Left ventricle myocardium inferior (tissue), 1 donor: Measurements from ENCODE around the gene CCDC190. TPM values are rescaled to one million over a fixed set of nuclear protein-coding genes. Genes with fewer than 3 reads are reported as not detected.

ENCODE experiments used
- DNase-seq: peaks from one replicate; pipeline ENCODE4 v3.0.0-alpha.2; 2020
- H3K27ac ChIP-seq: fragments of 200-600 bp; replicated peaks from 2 replicates; pipeline ENCODE4 v1.8.0; 2021
- H3K27me3 ChIP-seq: fragments of 200-600 bp; 2 replicates; pipeline ENCODE4 v1.8.0; 2021; ENCODE audit warnings: low read depth
- H3K36me3 ChIP-seq: fragments of 200-600 bp; 2 replicates; pipeline ENCODE4 v1.8.0; 2021
- H3K4me1 ChIP-seq: fragments of 200-600 bp; 2 replicates; pipeline ENCODE4 v1.8.0; 2021
- H3K4me3 ChIP-seq: fragments of 200-600 bp; 2 replicates; pipeline ENCODE4 v1.8.0; 2021; ENCODE audit warnings: mild to moderate bottlenecking, moderate library complexity
- H3K9me3 ChIP-seq: fragments of 200-600 bp; replicated peaks from 2 replicates; pipeline ENCODE4 v1.8.0; 2021
- intact Hi-C: fragments of 100-400 bp; cut with micrococcal nuclease; formaldehyde crosslinking; loops from one replicate; pipeline ENCODE4 v1.11.0; 2022
- total RNA-seq: library from RNA; stranded (reverse); fragmentation: NEBNext Ultra II Directional; extraction: Animal tissue kit (Norgen Biotek cat#: 25700); gene quantifications from one replicate; pipeline ENCODE4 v1.2.1, GENCODE V29; 2021
- TF ChIP-seq, protein P1 (sequence below): fragments of 200-600 bp; IDR thresholded peaks from 2 replicates; pipeline ENCODE4 v1.8.0; 2021; ENCODE audit warnings: antibody characterized with exemption, mild to moderate bottlenecking, borderline replicate concordance
- donor health status: DM: no; HTN: yes; CAD: no; lungs with severe emphysema.

The CCDC190 gene
- total RNA-seq, 1 donor from 2014 or later, result 0.80 TPM

DNA sequence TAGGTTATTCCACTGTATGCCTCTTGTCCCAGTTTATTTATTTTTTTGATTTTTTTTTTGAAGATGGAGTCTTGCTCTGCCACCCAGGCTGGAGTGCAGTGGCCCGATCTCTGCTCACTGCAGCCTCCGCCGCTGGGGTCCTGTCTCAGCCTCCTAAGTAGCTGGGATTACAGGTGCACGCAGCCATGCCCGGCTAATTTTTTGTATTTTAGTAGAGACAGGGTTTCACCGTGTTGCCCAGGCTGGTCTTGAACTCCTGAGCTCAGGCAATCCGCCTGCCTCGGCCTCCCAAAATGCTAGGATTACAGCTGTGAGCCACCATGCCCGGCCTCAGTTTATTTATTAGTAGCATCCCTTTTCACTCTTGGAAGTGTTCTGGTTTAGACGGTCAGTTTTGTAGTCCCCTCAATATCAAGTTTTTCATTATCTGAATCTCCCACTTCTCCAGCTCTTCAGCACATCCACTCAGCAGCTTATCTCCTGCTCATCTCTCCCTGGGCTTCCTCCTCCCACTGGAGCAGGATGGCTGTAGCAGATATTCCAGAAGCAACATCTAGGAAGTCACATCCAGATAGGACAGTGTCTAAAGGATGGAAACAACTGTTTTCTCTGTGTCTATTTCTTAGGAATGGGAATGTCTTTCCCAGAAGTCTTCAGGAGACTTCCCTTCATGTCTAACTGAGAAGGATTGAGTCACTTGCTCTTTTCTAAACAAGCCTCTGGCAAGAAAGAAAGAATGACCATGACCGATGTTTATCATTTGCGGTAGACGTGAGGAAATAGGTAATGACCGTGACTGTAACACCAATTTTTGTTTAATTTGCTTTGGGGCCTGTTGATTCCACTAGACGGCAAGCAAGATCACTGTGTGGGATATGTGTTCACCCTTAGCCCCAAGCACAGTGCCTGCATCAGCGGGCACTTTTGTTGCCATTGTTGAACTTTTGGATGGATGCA is 14.4 kb downstream of the CCDC190 start:
- Histone ChIP-seq H3K27ac (no peak overlapping the region), H3K27me3 (no peaks in the 10 kb centered on the region), H3K36me3 (no peaks in the 10 kb centered on the region), H3K9me3 (no peaks in the 10 kb centered on the region), H3K4me3 (no peak overlapping the region), H3K4me1 (no peaks in the 10 kb centered on the region)
- intact Hi-C loops, result no loop called here
- TF ChIP-seq, protein P1, sequence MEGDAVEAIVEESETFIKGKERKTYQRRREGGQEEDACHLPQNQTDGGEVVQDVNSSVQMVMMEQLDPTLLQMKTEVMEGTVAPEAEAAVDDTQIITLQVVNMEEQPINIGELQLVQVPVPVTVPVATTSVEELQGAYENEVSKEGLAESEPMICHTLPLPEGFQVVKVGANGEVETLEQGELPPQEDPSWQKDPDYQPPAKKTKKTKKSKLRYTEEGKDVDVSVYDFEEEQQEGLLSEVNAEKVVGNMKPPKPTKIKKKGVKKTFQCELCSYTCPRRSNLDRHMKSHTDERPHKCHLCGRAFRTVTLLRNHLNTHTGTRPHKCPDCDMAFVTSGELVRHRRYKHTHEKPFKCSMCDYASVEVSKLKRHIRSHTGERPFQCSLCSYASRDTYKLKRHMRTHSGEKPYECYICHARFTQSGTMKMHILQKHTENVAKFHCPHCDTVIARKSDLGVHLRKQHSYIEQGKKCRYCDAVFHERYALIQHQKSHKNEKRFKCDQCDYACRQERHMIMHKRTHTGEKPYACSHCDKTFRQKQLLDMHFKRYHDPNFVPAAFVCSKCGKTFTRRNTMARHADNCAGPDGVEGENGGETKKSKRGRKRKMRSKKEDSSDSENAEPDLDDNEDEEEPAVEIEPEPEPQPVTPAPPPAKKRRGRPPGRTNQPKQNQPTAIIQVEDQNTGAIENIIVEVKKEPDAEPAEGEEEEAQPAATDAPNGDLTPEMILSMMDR, result no peak
- no peak for DNase-seq

GRCh38 chr1:162844153-162844552 is 16.8 kb downstream of the CCDC190 start:
- no peaks in the 10 kb centered on the region for H3K36me3 ChIP-seq
- TF ChIP-seq, protein P1, result no peak
- intact Hi-C loops, result no loop called here
- no peaks in the 10 kb centered on the region for H3K4me1 ChIP-seq
- H3K4me3 ChIP-seq, result no peak overlapping the region
- DNase-seq, result no peak
- H3K27ac ChIP-seq, result no peak overlapping the region
- H3K9me3 ChIP-seq, result peaks cover 7% of the 10 kb centered on the region
- no peaks in the 10 kb centered on the region for H3K27me3 ChIP-seq

GRCh38 chr1:162840250-162840839 is 20.6 kb downstream of the CCDC190 start:
- H3K9me3 ChIP-seq, result peaks cover 22% of the 10 kb centered on the region
- intact Hi-C loops, result no loop called here
- H3K27me3 ChIP-seq, result no peaks in the 10 kb centered on the region
- no peaks in the 10 kb centered on the region for H3K4me1 ChIP-seq
- TF ChIP-seq, protein P1, result no peak
- no peak overlapping the region for H3K4me3 ChIP-seq
- no peaks in the 10 kb centered on the region for H3K36me3 ChIP-seq
- DNase-seq, result no peak
- H3K27ac ChIP-seq, result no peak overlapping the region

DNA sequence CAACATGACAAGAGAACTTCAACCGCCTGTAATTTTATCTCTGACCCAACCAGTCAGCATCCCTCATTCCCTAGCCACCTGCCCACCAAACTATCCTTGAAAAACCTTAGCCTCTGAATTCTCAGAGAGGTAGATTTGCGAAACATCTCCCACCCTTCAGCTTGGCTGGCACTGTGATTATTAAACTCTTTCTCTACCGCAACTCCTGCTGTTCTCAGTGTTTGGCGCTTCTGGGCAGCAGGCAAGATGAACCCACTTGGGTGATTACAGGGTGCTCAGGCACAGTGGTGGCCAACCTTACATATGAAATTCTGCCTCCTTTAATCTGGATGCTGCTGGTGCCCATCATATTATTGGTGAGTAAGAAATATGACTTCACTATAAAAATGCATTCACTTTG is 22.1 kb downstream of the CCDC190 start:
- H3K36me3 ChIP-seq, result no peaks in the 10 kb centered on the region
- DNase-seq, result no peak

GRCh38 chr1:162835157-162835899 is 25.6 kb downstream of the CCDC190 start:
- Histone ChIP-seq H3K4me1 (no peaks in the 10 kb centered on the region), H3K27ac (no peak overlapping the region), H3K4me3 (no peak overlapping the region), H3K36me3 (no peaks in the 10 kb centered on the region), H3K27me3 (no peaks in the 10 kb centered on the region), H3K9me3 (peaks cover 22% of the 10 kb centered on the region)
- TF ChIP-seq, protein P1, result no peak
- DNase-seq, result no peak
- intact Hi-C loops, result no loop called here

More for the DNA sequence above, 22.1 kb downstream of the CCDC190 start:
- intact Hi-C loops, result no loop called here
- TF ChIP-seq, protein P1, result no peak
- Histone ChIP-seq H3K9me3 (peaks cover 22% of the 10 kb centered on the region), H3K4me3 (no peak overlapping the region), H3K4me1 (no peaks in the 10 kb centered on the region), H3K27me3 (no peaks in the 10 kb centered on the region), H3K27ac (no peak overlapping the region)
